Measurements from ENCODE around the gene KCNH1. TPM values are rescaled to one million over a fixed set of nuclear protein-coding genes. Genes with fewer than 3 reads are reported as not detected.

KCNH1 gene
- total and polyA plus RNA-seq, 4 donors = 0.02 to 0.31 TPM; not detected in 2

DNA sequence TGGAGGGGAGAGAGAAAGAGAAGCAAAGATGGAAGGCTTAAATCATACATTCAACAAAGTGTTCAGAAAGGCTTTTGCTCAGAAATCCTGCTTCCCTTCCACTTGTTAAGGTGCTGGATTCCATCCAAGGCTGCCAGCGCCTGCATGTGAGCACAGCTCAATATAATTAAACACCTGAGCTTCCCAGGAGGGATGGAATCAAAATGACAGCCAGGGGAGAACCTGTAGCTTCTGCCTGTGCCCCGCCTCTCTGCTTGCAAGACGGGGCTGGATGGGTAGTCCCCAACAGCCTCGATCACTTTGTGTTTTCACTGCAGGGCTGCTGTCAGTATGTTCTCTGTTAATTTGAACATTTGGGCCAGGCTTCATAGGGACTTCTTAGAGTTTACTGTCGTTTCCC is 225.7 kb downstream of the KCNH1 start:
- H3K4me3 ChIP-seq = no peak overlapping the region
- WGBS, 2 donors = 50 to 54% methylated on average over 5 of the region's 5 CpGs
- H3K36me3 ChIP-seq (ENCODE audit: control insufficient read depth in 4 of 4, insufficient read depth in 4 of 4, low read length in 4 of 4) = no peaks in the 10 kb centered on the region
- ATAC-seq (ENCODE audit: insufficient read depth, low FRiP score) (no peak), DNase-seq (peak in 1 of 3 donors; percentile 16)
- H3K27ac ChIP-seq (ENCODE audit: low read depth in 1 of 2, low read length in 1 of 2) = no peak overlapping the region
- H3K9ac ChIP-seq (ENCODE audit: insufficient read depth in 1 of 2, low read length in 2 of 2) = no peak overlapping the region
- no peaks in the 10 kb centered on the region for H3K9me3 ChIP-seq (ENCODE audit: control insufficient read depth in 4 of 4, insufficient read depth in 3 of 4, low read length in 3 of 4)
- no peaks in the 10 kb centered on the region for H3K27me3 ChIP-seq (ENCODE audit: control insufficient read depth in 3 of 3, insufficient read depth in 3 of 3, low read length in 2 of 3)
- TF ChIP-seq, protein P1, sequence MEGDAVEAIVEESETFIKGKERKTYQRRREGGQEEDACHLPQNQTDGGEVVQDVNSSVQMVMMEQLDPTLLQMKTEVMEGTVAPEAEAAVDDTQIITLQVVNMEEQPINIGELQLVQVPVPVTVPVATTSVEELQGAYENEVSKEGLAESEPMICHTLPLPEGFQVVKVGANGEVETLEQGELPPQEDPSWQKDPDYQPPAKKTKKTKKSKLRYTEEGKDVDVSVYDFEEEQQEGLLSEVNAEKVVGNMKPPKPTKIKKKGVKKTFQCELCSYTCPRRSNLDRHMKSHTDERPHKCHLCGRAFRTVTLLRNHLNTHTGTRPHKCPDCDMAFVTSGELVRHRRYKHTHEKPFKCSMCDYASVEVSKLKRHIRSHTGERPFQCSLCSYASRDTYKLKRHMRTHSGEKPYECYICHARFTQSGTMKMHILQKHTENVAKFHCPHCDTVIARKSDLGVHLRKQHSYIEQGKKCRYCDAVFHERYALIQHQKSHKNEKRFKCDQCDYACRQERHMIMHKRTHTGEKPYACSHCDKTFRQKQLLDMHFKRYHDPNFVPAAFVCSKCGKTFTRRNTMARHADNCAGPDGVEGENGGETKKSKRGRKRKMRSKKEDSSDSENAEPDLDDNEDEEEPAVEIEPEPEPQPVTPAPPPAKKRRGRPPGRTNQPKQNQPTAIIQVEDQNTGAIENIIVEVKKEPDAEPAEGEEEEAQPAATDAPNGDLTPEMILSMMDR (IDR thresholded peaks at IDR 0.05; ENCODE audit: control extremely low read depth, extremely low read depth) = no peak
- no peaks in the 10 kb centered on the region for H3K4me1 ChIP-seq (ENCODE audit: control insufficient read depth in 5 of 5, insufficient read depth in 5 of 5, low read length in 5 of 5)

DNA sequence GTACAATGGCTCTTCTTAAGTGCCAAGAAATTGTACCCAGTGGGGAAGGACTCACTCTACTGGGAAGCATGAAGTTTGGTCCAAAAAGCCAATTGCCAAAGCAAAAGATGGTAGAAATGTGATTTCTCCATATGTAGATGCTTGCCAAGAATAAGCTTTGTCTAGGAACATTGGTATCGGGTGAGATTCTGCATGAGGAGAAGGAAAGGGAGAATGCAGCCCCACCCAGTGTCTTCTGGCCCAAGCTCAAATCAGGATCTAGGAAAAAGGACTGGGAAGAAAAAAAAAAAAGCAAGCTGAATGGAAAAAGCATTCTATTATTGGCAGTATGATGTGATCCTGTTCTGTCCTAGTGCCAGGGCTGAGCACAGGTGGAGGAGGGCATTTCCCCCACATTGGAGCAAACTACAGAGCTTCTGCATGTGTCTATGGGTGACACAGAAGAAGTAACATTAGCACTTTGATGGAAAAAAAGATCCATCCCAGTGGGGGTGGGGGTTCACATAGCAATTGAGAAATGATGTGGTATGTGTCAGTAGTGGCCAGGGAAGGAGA is 226.6 kb downstream of the KCNH1 start:
- Histone ChIP-seq H3K36me3 (ENCODE audit: control insufficient read depth in 4 of 4, insufficient read depth in 4 of 4, low read length in 4 of 4) (no peaks in the 10 kb centered on the region), H3K4me1 (ENCODE audit: control insufficient read depth in 5 of 5, insufficient read depth in 5 of 5, low read length in 5 of 5) (no peaks in the 10 kb centered on the region), H3K4me3 (no peak overlapping the region), H3K27ac (ENCODE audit: low read depth in 1 of 2, low read length in 1 of 2) (no peak overlapping the region), H3K9ac (ENCODE audit: insufficient read depth in 1 of 2, low read length in 2 of 2) (no peak overlapping the region), H3K9me3 (ENCODE audit: control insufficient read depth in 4 of 4, insufficient read depth in 3 of 4, low read length in 3 of 4) (no peaks in the 10 kb centered on the region), H3K27me3 (ENCODE audit: control insufficient read depth in 3 of 3, insufficient read depth in 3 of 3, low read length in 2 of 3) (no peaks in the 10 kb centered on the region)
- DNase-seq (no peak), ATAC-seq (ENCODE audit: insufficient read depth, low FRiP score) (no peak)
- TF ChIP-seq, protein P1 (IDR thresholded peaks at IDR 0.05; ENCODE audit: control extremely low read depth, extremely low read depth) = no peak
- WGBS, 2 donors = 81 to 95% methylated on average over 1 of the region's 1 CpG

DNA sequence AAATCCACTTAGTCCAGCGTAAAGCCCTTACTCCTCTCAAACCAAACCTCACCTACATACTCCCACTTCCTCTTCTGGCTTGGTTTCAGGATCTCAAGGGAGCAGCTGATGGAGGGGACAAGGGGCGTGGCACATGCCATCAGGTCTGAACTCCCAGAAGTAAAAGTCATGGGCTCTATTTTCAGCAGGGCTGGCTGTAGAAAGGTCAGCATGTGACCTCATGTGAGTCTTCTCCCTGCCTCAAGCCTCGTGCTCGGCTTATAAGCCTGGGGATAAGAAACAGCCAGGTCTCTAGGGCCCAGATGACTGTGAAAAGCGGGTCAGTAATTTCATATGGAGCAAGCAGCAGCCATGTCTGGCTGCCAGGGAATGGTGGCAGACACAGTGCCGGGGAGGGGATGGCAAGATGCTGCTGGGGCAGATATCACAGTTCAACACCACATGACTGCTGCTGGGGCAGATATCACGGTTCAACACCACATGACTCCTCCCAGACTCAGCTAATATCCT is 227.9 kb downstream of the KCNH1 start:
- ATAC-seq (ENCODE audit: insufficient read depth, low FRiP score) (no peak), DNase-seq (peak in 1 of 3 donors; percentile 6)
- Histone ChIP-seq H3K36me3 (ENCODE audit: control insufficient read depth in 4 of 4, insufficient read depth in 4 of 4, low read length in 4 of 4) (no peaks in the 10 kb centered on the region), H3K27me3 (ENCODE audit: control insufficient read depth in 3 of 3, insufficient read depth in 3 of 3, low read length in 2 of 3) (no peaks in the 10 kb centered on the region), H3K9ac (ENCODE audit: insufficient read depth in 1 of 2, low read length in 2 of 2) (no peak overlapping the region), H3K27ac (ENCODE audit: low read depth in 1 of 2, low read length in 1 of 2) (no peak overlapping the region), H3K4me1 (ENCODE audit: control insufficient read depth in 5 of 5, insufficient read depth in 5 of 5, low read length in 5 of 5) (no peaks in the 10 kb centered on the region), H3K4me3 (no peak overlapping the region), H3K9me3 (ENCODE audit: control insufficient read depth in 4 of 4, insufficient read depth in 3 of 4, low read length in 3 of 4) (no peaks in the 10 kb centered on the region)
- TF ChIP-seq, protein P1 (IDR thresholded peaks at IDR 0.05; ENCODE audit: control extremely low read depth, extremely low read depth) = no peak
- WGBS, 2 donors = 62 to 73% methylated on average over 7 of the region's 7 CpGs

All from lung (tissue), 12 donors.